IMR-90 (cell line): ENCODE measurements around the gene STAP2. TPM values are rescaled to one million over a fixed set of nuclear protein-coding genes. Genes with fewer than 3 reads are reported as not detected.

Source experiments
- ATAC-seq: fragments of 200-7000 bp; cut with Tn5 transposase; 2 replicates; pipeline ENCODE4 v1.9.1; 2020; ENCODE audit warnings: low read depth, mild to moderate bottlenecking, moderate library complexity
- BruUV-seq: library from RNA; stranded (reverse); fragments of 400-500 nt; replicated peaks from 2 replicates; lab custom pipeline; 2021; lab: Mats Ljungman, UMichigan
- CTCF ChIA-PET: fragments of 300-600 bp; formaldehyde crosslinking; extraction: SDS; loops from one replicate; lab custom pipeline; 2021; ENCODE audit warnings: antibody characterized with exemption; lab: Yijun Ruan, JAX
- POLR2A ChIA-PET: fragments of 300-600 bp; sonication (Branson Sonifier 250); formaldehyde crosslinking; loops from one replicate; lab custom pipeline; 2022; ENCODE audit warnings: antibody characterized with exemption; ENCODE audit not compliant: unreplicated experiment; lab: Charles Lee
- DNase-seq: peaks from one replicate; pipeline ENCODE4 v3.0.0; 2013
- H2AFZ ChIP-seq: replicated peaks from 2 replicates; pipeline ENCODE3; 2013; ENCODE audit warnings: low read length, mild to moderate bottlenecking; ENCODE audit not compliant: poor library complexity
- H2AK5ac ChIP-seq: 2 replicates; pipeline ENCODE4 v1.6.1; 2013; ENCODE audit warnings: low read depth, low read length, inconsistent platforms
- H2AK9ac ChIP-seq: replicated peaks from 2 replicates; pipeline ENCODE3; 2013; ENCODE audit warnings: mild to moderate bottlenecking, low read depth, low read length, moderate library complexity; ENCODE audit not compliant: poor library complexity
- H2BK120ac ChIP-seq: 2 replicates; pipeline ENCODE4 v1.6.1; 2013; ENCODE audit warnings: low read depth, low read length, inconsistent platforms
- H2BK15ac ChIP-seq: 3 replicates; pipeline ENCODE4 v1.6.1; 2013; ENCODE audit warnings: low read depth, low read length, inconsistent platforms
- H2BK20ac ChIP-seq: 2 replicates; pipeline ENCODE4 v1.6.1; 2013; ENCODE audit warnings: low read depth, mild to moderate bottlenecking, inconsistent platforms, low read length, moderate library complexity
- H2BK5ac ChIP-seq: 2 replicates; pipeline ENCODE4 v1.6.1; 2013; ENCODE audit warnings: mild to moderate bottlenecking, low read depth, low read length, inconsistent platforms; ENCODE audit not compliant: poor library complexity, severe bottlenecking
- H3K14ac ChIP-seq: replicated peaks from 2 replicates; pipeline ENCODE4 v1.6.1; 2013; ENCODE audit warnings: low read depth, low read length, inconsistent platforms
- H3K18ac ChIP-seq: 2 replicates; pipeline ENCODE4 v1.6.1; 2013; ENCODE audit warnings: low read depth, low read length, control low read depth
- H3K23ac ChIP-seq: 2 replicates; pipeline ENCODE4 v1.6.1; 2013; ENCODE audit warnings: low read depth, low read length, inconsistent platforms
- H3K27ac ChIP-seq: 2 replicates; pipeline ENCODE4 v1.5.1; 2013; ENCODE audit warnings: mild to moderate bottlenecking, control low read depth, low read length; ENCODE audit not compliant: insufficient read depth
- H3K27me3 ChIP-seq: 2 replicates; pipeline ENCODE4 v1.6.1; 2013; ENCODE audit warnings: low read length; ENCODE audit not compliant: control insufficient read depth, insufficient read depth
- H3K36me3 ChIP-seq: 2 replicates; pipeline ENCODE4 v1.6.1; 2013; ENCODE audit warnings: low read length, mixed read lengths; ENCODE audit not compliant: control insufficient read depth, insufficient read depth
- H3K4ac ChIP-seq: 2 replicates; pipeline ENCODE4 v1.6.1; 2013; ENCODE audit warnings: low read depth, low read length, inconsistent platforms
- H3K4me1 ChIP-seq: 2 replicates; pipeline ENCODE4 v1.6.1; 2013; ENCODE audit warnings: low read length, mixed read lengths; ENCODE audit not compliant: control insufficient read depth, insufficient read depth
- H3K4me2 ChIP-seq: 2 replicates; pipeline ENCODE4 v1.6.1; 2013; ENCODE audit warnings: low read depth, mild to moderate bottlenecking, control low read depth, low read length, moderate library complexity
- H3K4me3 ChIP-seq: 2 replicates; pipeline ENCODE4 v1.5.1; 2013; ENCODE audit warnings: low read depth, mild to moderate bottlenecking, control low read depth, low read length, moderate library complexity; ENCODE audit not compliant: insufficient read depth
- H3K56ac ChIP-seq: 2 replicates; pipeline ENCODE4 v1.6.1; 2013; ENCODE audit warnings: low read length, inconsistent platforms; ENCODE audit not compliant: insufficient read depth; ENCODE audit errors: extremely low read depth
- H3K79me1 ChIP-seq, 2 experiments: 2 replicates each; pipeline ENCODE4 v1.6.1; 2013; ENCODE audit warnings: low read length in 2 of 2, inconsistent platforms in 1 of 2, low read depth in 1 of 2
- H3K9ac ChIP-seq: 2 replicates; pipeline ENCODE4 v1.6.1; 2013; ENCODE audit warnings: low read depth, low read length, control low read depth
- H3K9me1 ChIP-seq: 2 replicates; pipeline ENCODE4 v1.6.1; 2013; ENCODE audit warnings: low read length, inconsistent platforms; ENCODE audit not compliant: insufficient read depth
- H3K9me3 ChIP-seq: 2 replicates; pipeline ENCODE4 v1.6.1; 2013; ENCODE audit warnings: low read length; ENCODE audit not compliant: control insufficient read depth, insufficient read depth
- H4K20me1 ChIP-seq: 2 replicates; pipeline ENCODE4 v1.6.1; 2013; ENCODE audit warnings: low read length, inconsistent platforms; ENCODE audit not compliant: insufficient read depth
- H4K5ac ChIP-seq: 2 replicates; pipeline ENCODE4 v1.6.1; 2013; ENCODE audit warnings: mild to moderate bottlenecking, low read depth, low read length, control low read depth
- H4K8ac ChIP-seq, 2 experiments: 2 replicates each; pipeline ENCODE4 v1.6.1; 2013; ENCODE audit warnings: low read depth in 2 of 2, low read length in 2 of 2, control low read depth in 1 of 2, inconsistent platforms in 1 of 2
- H4K91ac ChIP-seq: 2 replicates; pipeline ENCODE4 v1.6.1; 2013; ENCODE audit warnings: low read depth, low read length, inconsistent platforms; ENCODE audit not compliant: insufficient read depth
- BHLHE40 ChIP-seq: fragments of 150-350 bp; IDR thresholded peaks from 2 replicates; pipeline ENCODE4 v1.6.1; 2016; ENCODE audit warnings: mild to moderate bottlenecking, low read depth, low read length
- CEBPB ChIP-seq: IDR thresholded peaks from 2 replicates; pipeline ENCODE4 v1.6.1; 2012; ENCODE audit warnings: low read depth, low read length, improper control_type of control experiment
- CHD1 ChIP-seq: IDR thresholded peaks from 2 replicates; pipeline ENCODE4 v1.6.1; 2012; ENCODE audit warnings: low read depth, low read length, improper control_type of control experiment
- FOS ChIP-seq: fragments of 150-350 bp; IDR thresholded peaks from 2 replicates; pipeline ENCODE4 v1.6.1; 2016; ENCODE audit warnings: low read depth, low read length
- MAFK ChIP-seq: IDR thresholded peaks from 2 replicates; pipeline ENCODE4 v1.6.1; 2012; ENCODE audit warnings: low read depth, low read length, improper control_type of control experiment
- MAZ ChIP-seq: IDR thresholded peaks from 2 replicates; pipeline ENCODE4 v1.6.1; 2012; ENCODE audit warnings: low read depth, mild to moderate bottlenecking, low read length, improper control_type of control experiment, moderate library complexity, borderline replicate concordance
- MXI1 ChIP-seq: IDR thresholded peaks from 2 replicates; pipeline ENCODE4 v1.6.1; 2012; ENCODE audit warnings: low read depth, mild to moderate bottlenecking, low read length, moderate library complexity, borderline replicate concordance
- NFE2L2 ChIP-seq: fragments of 150-350 bp; IDR thresholded peaks from 2 replicates; pipeline ENCODE4 v1.6.1; 2016; ENCODE audit warnings: low read depth, mild to moderate bottlenecking, low read length
- POLR2A ChIP-seq: IDR thresholded peaks from 2 replicates; pipeline ENCODE4 v1.6.1; 2012; ENCODE audit warnings: mild to moderate bottlenecking, low read depth, low read length
- RAD21 ChIP-seq: IDR thresholded peaks from 2 replicates; pipeline ENCODE4 v1.6.1; 2012; ENCODE audit warnings: low read length, improper control_type of control experiment
- RCOR1 ChIP-seq: IDR thresholded peaks from 2 replicates; pipeline ENCODE4 v1.6.1; 2012; ENCODE audit warnings: mild to moderate bottlenecking, low read length, improper control_type of control experiment; ENCODE audit not compliant: insufficient replicate concordance
- RFX5 ChIP-seq: IDR thresholded peaks from 2 replicates; pipeline ENCODE4 v1.8.0; 2012; ENCODE audit warnings: low read depth, mild to moderate bottlenecking, low read length, moderate library complexity
- SMC3 ChIP-seq: fragments of 150-350 bp; IDR thresholded peaks from 2 replicates; pipeline ENCODE4 v1.6.1; 2016; ENCODE audit warnings: low read depth, mild to moderate bottlenecking, antibody characterized with exemption, low read length, moderate library complexity
- WGBS, 2 experiments: methylation state at CpG; one replicate each; pipeline versions ENCODE4 v1.1.5 to v1.1.7; 2013; ENCODE audit warnings: missing lambda C conversion rate in 2 of 2; ENCODE audit not compliant: insufficient read length in 1 of 2; ENCODE audit errors: extremely low coverage in 2 of 2; 5-methylcytosine and 5-hydroxymethylcytosine counted together
- dilution Hi-C: fragments of 300-500 bp; cut with HindIII; formaldehyde crosslinking; loops from one replicate; pipeline ENCODE4 v1.14.3; 2018; ENCODE audit warnings: low sequenced_read_pairs; ENCODE audit not compliant: unreplicated experiment
- in situ Hi-C: fragments of 300-500 bp; cut with MboI; formaldehyde crosslinking; loops from 3 replicates; pipeline ENCODE4 v1.14.3; 2019; ENCODE audit warnings: low sequenced_read_pairs, inconsistent platforms, mixed read lengths
- intact Hi-C: fragments of 100-400 bp; cut with micrococcal nuclease; formaldehyde crosslinking; loops from 2 replicates; pipeline ENCODE4 v1.10.0; 2022
- polyA plus RNA-seq, 3 experiments: library from polyadenylated mRNA; depleted of rRNA; stranded (reverse); fragments of >200 nt; gene quantifications; 2 replicates each; pipeline ENCODE4 v1.2.3, GENCODE V29; 2012; ENCODE audit warnings: low replicate concordance in 1 of 3
- total RNA-seq: library from RNA; depleted of rRNA; stranded (reverse); fragments of >200 nt; gene quantifications from 2 replicates; pipeline ENCODE4 v1.2.3, GENCODE V29; 2012
- TF ChIP-seq, protein P1 (sequence below): fragments of 150-350 bp; IDR thresholded peaks from 2 replicates; pipeline ENCODE4 v1.6.1; 2016; ENCODE audit warnings: low read depth, mild to moderate bottlenecking, low read length, moderate library complexity, borderline replicate concordance
- TF ChIP-seq, protein P2 (sequence below): fragments of 150-350 bp; IDR thresholded peaks from 2 replicates; pipeline ENCODE4 v1.6.1; 2017; ENCODE audit warnings: mild to moderate bottlenecking, antibody characterized with exemption, low read length, low read depth
- TF ChIP-seq, protein P3 (sequence below): conservative IDR thresholded peaks from 2 replicates; pipeline ENCODE4 v1.5.1; 2012; ENCODE audit warnings: mild to moderate bottlenecking, low read depth, low read length, improper control_type of control experiment

Gene STAP2
- total and polyA plus RNA-seq, 2 of the 4 experiments (the other 2 are of a cell fraction) = 1.3 to 3.4 TPM

DNA sequence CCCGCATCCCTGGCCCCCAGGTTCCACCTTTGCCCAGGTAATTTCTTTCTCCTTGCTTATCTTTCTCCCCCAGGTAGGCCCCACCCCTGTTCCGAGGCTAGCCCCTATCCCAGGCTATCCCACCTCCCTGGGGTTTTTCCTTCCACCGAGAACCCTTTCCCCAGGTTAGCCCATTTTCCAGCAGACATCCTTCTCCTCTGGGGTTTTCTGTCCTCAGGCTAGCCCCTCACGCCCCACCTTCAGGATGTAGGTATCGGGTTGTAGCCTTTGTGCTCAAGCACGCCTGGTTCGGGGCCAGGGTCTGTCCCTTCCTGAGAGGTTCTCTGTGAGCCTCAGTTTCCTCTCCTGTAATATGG is 33.4 kb downstream of the STAP2 start:
- Histone ChIP-seq H4K91ac (no peak overlapping the region), H3K23ac (no peak overlapping the region), H3K4me3 (no peak overlapping the region), H3K9me1 (peaks cover 6% of the 10 kb centered on the region; the same call in 1 of the 2 replicates), H2AK9ac (no peak overlapping the region), H3K36me3 (peaks cover 2% of the 10 kb centered on the region; the same call in 1 of the 2 replicates), H3K27ac (no peak overlapping the region), H2BK120ac (no peak overlapping the region), H3K18ac (no peak overlapping the region), H3K79me1 (peaks cover 0 to 3% of the 10 kb centered on the region in 2 experiments; a peak in 1 of 4 replicates), H2BK5ac (no peak overlapping the region), H3K4me1 (no peaks in the 10 kb centered on the region), H3K14ac (no peak overlapping the region), H3K9me3 (no peaks in the 10 kb centered on the region), H2BK15ac (no peak overlapping the region), H2AFZ (no peak overlapping the region), H4K20me1 (no peaks in the 10 kb centered on the region), H3K27me3 (no peaks in the 10 kb centered on the region), H2AK5ac (no peak overlapping the region), H4K8ac (no peak overlapping the region), H4K5ac (no peak overlapping the region), H3K56ac (no peak overlapping the region), H3K4me2 (no peak overlapping the region; the same call in 1 of the 2 replicates), H3K4ac (no peak overlapping the region), H3K9ac (no peak overlapping the region), H2BK20ac (no peak overlapping the region)
- ATAC-seq = no peak
- intact Hi-C loops = no loop called here
- TF ChIP-seq BHLHE40 (no peak), CHD1 (no peak), RCOR1 (no peak), POLR2A (no peak), RFX5 (no peak), NFE2L2 (no peak), MXI1 (no peak), SMC3 (no peak), CEBPB (no peak), MAZ (no peak), FOS (no peak), RAD21 (no peak), MAFK (no peak)
- TF ChIP-seq, protein P1, sequence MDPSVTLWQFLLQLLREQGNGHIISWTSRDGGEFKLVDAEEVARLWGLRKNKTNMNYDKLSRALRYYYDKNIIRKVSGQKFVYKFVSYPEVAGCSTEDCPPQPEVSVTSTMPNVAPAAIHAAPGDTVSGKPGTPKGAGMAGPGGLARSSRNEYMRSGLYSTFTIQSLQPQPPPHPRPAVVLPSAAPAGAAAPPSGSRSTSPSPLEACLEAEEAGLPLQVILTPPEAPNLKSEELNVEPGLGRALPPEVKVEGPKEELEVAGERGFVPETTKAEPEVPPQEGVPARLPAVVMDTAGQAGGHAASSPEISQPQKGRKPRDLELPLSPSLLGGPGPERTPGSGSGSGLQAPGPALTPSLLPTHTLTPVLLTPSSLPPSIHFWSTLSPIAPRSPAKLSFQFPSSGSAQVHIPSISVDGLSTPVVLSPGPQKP = no peak
- TF ChIP-seq, protein P2, sequence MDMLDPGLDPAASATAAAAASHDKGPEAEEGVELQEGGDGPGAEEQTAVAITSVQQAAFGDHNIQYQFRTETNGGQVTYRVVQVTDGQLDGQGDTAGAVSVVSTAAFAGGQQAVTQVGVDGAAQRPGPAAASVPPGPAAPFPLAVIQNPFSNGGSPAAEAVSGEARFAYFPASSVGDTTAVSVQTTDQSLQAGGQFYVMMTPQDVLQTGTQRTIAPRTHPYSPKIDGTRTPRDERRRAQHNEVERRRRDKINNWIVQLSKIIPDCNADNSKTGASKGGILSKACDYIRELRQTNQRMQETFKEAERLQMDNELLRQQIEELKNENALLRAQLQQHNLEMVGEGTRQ = no peak
- TF ChIP-seq, protein P3, sequence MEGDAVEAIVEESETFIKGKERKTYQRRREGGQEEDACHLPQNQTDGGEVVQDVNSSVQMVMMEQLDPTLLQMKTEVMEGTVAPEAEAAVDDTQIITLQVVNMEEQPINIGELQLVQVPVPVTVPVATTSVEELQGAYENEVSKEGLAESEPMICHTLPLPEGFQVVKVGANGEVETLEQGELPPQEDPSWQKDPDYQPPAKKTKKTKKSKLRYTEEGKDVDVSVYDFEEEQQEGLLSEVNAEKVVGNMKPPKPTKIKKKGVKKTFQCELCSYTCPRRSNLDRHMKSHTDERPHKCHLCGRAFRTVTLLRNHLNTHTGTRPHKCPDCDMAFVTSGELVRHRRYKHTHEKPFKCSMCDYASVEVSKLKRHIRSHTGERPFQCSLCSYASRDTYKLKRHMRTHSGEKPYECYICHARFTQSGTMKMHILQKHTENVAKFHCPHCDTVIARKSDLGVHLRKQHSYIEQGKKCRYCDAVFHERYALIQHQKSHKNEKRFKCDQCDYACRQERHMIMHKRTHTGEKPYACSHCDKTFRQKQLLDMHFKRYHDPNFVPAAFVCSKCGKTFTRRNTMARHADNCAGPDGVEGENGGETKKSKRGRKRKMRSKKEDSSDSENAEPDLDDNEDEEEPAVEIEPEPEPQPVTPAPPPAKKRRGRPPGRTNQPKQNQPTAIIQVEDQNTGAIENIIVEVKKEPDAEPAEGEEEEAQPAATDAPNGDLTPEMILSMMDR = no peak
- DNase-seq = no peak
- ChIA-PET POLR2A (no interaction called here), CTCF (no interaction called here)
- dilution Hi-C loops = no loop called here
- in situ Hi-C loops = no loop called here
- 75% methylated on average over 1 of the region's 7 CpGs; no CpG with 5 or more reads in 1 of the 2 experiments for WGBS, 2 experiments
- BruUV-seq = no TSS peak
